Activated CD4-positive, alpha-beta T cell treated with anti-CD3 and anti-CD28 coated beads, Interleukin-2, amount 50 U/mL, for 48 hours (primary cell): ENCODE results near the gene IER5L.
"Not testable (repeated sequence)": the region's sequence is repeated elsewhere in the genome, so short reads cannot be mapped to it uniquely, and the experiment has no call there.

Experiments used
- DNase-seq, 2 experiments: peaks; one replicate each; pipeline ENCODE4 v3.0.0-alpha.2; 2020

The IER5L gene

DNA sequence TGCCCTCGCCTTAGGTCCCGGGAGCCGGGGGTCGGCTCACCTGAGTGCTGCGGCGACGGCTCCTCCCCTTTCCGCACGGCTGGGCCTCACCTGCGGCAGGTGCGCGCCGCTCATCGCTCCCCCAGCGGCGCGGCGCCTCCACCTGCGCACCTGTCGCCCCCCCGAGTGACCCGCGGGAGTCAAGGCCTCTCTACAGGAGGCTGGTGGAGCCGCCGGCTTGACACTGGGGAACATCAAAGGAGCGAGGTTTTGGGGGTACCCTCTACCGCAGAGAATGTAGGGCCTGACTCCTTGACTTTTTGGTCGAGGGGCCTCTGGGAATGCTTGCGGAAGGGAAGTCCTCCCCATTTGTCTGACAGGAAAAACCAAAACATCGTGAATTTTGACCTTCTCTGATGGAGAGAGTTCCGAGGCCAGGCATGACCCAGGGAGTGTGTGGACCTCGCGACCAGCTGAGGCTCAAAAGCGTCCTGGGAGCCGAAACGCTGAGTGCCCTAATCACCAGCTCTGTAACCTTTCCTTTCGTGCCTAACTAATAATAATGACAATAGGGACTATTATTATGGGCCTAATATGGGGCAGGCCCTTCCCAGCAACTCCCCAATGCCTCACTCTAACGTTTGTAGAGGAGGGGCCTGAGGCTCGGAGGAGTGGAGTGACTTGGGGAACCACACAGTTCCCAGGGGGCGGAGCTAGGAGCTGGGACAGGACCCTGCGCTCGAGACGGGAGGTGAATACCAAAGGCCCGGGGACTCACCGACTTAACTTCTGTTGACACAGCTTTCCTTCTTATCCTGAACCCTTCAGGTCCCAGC is 714 bp upstream of the IER5L start:
- no peak for DNase-seq

DNA sequence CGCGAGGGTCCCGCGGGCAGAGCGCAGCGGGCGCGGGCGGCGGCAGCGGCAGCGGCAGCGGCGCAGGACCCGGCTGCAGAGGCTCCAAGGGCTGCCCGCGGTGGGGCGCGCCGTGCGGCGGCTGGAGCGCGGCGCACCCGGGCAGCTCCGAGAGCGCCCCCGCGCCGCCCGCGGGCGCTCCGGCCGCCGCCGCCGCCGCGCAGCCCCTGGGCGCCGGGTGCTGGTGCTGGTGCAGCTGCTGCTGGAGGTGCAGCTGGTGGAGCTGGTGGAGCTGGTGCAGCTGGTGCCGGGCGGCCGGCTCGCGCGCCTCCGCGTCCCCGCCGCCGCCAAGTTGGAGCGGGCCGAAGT is 644 bp downstream of the IER5L start:
- no peak for DNase-seq

DNA sequence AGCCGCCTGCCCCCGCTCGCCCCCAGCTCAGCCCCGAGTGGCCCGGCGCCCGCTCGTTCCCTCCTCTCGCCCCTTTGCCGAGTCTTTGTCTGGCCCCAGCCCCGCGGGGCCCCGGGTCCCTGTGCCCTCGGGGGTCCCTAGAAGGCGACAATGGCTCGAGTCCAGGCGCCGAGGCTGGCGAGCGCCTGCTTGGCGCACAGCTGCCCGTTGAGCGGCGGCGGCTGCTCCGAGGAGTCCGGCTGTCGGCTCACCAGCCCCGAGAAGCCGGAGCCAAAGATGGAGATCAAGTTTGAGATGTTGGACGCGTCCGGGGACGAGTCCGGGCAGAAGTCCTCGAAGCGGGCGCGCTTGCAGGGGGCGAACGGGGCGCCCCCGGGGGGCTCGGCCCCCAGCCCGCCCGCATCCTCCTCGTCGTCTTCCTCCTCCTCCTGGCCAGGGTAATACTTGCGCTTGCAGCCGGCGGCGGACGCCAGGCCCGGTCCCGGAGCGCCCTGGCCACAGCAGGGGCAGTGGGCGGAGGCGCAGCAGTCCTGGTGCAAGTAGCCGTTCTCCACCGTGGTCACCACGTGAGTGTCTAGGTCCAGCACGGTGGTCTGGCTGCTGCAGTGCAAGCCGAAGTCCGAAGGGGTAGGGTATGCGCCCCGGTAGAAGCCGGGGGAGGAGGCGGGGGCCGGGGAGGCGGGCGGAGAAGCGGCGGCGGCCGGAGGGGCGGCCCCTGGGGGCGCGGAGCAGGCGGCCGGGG is 1.2 kb downstream of the IER5L start:
- DNase-seq, result peak; percentile 19 to 20

DNA sequence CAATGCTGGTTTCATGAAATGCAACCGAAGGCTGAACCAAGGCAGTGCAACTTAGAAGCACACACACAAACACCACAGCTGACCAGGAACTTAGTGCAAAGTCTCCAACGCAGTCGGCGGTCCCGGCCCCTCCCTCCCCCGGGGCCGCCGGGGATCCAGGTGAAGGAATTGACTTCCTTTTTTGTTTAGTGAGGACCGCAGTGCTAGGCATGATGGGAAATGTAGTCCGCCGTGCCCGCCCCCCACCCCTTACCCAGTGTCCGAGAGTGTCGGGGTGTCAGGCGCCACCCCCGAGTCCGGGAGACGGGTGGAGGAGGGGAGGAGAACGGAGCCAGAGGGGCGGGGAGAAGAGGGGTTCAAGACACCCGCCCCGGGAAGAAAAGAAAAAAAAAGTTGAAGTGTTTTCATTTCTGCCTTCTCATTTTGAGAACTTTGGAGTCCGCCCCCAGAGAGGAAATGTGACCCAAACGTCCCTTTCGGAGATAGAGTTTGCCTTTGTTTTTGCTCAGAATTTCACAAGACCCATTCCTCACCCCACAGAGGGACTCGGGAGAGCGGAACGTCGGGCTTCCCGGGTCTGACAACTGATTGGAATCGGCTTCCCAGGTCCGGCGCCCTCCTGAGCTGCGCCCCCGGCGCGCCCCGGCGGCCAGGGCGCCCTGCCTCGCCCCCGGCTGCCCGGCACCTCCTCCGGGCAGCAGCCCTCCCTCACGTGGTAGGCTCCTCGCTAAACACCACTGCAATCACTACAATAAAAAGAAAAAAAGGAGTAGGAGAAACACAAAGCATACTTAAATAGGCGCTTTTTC is 2.0 kb downstream of the IER5L start:
- DNase-seq, result peak; percentile 73 to 82

DNA sequence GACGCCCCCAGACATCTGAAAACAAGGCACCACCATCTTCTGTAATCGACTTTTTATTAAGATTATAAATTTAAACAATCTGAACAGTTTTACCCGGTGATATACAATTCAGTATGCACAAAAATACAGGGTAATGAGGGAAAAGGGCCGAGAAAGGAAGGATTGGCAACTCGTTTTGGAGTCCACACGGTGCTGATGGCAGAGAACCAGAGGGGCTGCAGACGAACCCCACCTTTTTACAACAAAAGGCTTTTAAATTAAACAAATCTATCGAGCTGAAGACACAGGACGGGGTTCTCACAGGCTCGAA is 2.6 kb downstream of the IER5L start:
- no peak for DNase-seq

DNA sequence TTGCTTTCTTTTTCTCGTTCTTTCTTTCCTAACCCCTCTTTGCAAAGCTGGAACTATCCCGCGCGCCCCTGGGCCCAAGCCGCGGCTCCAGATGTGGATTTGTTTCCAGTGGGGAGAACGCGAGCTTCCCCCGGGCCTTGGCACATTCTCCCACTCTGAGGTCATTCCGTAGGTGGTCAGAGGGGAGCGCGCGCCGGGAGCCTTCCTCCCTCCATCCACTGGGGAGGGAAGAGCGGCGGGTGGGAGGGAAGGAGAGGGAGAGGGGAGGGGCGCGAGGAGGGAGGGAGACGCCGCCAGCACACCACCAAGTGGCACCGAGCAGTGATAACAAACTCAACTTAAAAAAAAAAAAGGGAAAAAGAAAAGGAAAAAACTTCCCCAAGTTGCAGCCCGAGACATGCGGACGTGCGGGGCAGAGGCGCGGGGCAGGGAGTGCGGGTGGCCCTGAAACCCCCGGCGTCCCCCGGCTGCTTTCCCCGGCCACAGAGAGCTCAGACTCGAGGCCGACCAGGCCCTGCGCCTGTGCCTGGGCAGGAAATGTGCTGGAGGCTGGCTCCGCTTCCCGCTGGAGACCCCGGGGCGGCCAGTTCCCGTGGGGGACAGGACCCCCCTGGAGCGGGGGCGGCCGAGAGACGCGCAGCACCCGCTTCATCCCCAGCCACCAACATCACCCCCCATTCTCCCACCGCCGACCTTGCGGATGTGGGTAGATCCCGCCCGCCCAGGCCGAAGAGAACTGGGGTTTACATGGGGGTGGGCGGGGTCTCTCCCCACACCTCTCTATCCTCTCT is 3.1 kb downstream of the IER5L start:
- DNase-seq, result peak; percentile 28 to 44

DNA sequence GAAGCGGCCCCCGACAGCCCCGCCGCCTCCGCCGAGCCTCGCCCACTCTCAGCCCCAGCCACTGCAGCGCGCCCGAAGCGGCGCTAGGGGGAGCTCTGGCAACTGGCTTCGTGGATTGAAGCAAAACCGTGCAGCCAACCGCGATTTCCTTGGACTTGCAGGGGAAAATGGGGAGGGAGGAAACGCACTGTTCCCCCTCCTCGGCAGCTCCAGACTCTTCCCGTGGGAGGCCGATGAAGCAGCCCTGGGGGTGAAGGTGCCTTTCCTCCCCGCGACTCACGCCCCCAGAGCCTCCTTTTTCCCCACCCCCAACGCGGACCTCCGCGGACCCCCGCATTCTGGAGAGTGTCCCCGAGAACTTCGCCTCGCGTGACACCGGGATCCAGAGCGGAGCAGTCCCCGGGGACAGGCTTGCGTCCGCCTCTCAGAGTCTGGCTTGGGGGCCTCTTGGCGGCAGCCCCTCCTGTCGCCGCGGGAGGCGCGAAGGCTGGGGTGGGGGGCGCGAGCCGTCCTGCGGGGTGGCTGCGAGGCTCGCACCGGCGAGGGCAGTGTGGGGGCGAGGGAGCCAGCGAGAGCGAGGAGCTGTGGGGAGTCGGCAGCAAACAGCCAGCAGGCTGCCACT is 3.8 kb downstream of the IER5L start:
- DNase-seq, result peak; percentile 87 to 89

DNA sequence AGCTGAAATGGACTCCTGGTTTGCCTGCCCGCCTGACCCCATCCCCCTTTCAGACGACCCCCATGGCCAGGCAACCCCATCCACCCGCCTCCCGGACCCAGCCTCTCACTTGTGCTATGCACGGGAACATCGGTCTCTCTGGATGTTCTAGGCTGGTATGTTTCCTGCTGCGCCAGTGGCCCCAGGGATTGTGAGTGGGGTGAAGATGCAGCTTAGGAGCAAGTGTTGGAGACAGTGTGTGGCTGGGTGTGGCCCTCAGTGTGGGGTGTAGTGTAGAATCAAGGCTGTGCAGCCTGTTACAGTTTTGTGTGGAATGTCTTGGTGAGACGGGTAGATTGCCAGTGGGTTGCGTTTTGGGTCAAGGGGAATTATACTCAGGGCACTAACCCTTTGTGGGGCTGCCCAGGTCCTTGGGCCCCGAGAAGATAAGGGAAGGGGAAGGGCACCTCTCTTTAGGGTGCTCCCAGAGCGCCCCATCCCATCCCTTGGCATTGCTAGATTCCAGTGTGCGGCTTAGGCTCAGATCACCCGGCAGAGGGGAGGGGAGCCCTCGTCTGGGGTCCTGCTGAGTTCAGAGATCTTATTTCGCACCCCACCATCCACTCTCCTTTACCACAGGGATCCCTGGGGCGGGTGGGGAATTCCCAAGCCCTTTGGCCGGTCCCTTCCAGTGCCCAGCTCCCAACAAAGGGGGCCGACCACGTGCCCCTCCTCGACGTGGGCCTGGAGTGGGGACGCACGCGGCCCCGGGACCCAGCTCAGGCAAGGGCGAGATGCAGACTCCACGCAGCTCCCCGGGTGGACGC is 4.6 kb downstream of the IER5L start:
- no peak for DNase-seq

DNA sequence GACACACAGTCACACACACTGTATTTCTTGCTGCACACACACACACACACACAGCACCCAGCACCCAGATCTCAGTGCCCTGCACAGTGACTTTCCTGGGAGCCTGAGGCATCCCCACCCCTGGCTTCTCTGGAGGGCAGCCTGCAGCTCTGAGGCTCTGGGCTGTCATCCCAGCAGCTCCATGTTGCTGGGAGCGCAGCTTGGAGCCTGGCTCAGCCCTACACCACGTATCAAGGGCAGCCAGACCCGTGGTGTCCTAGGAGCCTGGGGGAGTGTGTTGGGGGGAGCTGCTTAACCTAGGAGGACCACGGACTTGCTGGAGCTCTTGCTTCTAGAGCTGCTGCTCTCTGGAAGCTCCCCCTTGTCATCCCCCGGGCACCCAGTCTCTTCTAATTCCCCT is 5.2 kb downstream of the IER5L start:
- no peak for DNase-seq

DNA sequence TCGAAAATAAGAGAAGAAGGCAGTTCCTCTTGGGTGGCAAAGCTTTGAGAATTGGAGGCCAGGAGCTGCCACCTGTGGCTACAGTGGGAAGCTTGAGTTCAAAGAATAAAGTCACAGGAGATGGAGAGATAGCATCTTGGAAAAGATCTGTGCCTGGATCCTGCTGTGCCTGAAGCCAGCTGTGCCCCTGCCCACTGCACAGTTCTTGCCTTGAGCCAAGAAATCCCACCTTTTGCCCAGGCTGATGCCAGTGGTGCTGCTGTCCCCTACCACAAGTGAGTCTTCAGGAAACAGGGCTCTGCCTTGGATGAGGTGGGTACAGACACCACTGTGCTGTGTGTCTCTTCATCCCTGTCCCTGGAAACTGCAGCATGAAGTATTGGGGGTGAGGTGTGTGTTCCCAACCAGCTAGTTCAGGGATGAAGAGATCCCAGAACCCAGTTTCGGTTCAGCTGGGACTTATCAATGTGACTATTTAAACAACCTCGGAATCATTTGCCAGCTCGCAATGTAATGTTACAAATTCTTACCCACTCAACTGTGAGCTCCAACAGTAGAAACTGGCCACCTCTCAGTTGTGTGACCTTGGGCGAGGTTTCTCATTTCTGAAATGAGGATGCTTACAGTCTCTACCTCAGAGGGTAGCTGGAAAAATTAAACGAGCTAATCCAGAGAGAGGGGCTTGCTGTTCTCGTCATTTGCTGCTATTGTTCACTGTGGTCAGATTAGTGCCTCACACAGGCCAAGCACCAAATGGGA is 5.9 kb downstream of the IER5L start:
- DNase-seq, result no peak

DNA sequence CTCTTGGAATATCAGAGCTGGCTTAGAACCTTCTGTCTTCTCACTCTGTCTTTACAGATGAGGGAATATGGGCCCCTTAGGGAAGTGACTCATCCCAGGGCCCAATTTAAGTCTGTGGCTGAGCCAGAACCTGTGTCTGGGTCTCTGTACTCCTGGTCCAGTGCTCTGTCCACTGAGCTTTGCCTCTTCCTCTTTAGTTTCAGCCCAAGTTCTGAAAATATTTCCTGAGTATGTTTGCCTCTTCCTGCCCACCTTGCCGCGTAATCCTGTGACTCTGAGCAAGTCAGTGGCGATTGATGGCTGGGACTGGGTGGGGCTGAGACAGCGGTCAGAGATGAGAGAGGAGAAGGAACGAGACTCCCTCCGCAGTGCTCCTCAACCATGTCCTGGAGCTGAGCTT is 7.8 kb downstream of the IER5L start:
- DNase-seq, result peak in 1 of 2 experiments; percentile 13

DNA sequence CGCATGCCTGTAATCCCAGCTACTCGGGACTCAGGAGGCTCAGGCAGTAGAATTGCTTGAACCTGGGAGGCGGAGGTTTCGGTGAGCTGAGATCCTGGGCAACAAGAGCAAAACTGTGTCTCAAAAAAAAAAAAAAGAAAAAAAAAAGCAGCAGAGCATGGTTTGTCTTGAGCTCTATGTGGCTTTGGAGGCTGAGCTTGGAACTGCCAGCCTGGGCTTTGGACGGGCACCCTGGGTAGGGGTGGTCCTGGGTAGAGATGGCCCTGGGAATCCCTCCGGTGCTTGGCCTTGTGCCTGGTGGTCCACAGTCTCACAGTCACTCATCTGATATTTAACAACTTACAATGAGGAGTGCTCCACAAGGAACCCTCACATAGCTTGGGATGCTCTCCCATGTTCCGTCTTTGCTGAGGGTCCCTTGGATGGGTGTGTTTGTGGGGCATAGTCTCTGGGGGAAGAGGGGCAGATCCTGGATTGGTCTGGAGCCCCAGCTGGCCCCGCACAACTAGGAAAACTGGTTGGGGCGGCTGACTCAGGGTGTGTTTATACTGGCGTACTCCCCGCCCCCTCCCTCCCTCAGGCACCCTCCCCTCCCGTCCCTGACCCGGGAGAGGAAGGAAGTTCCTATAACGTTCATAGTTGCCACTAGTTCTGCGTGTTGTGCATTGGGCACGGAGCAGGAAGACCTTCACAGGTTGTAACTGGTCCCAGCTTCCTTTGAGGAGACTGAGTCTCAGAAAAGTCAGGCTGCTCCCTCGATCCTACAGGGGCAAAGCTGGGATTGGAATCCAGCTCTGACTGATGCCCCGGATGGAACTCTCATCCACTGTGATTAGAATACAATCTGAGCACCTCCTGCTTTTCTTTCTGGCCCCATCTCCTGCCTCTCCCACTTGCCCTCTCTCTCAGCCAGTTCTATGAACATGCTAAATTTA is 11.2 kb downstream of the IER5L start:
- DNase-seq, result peak; percentile 23 to 37

DNA sequence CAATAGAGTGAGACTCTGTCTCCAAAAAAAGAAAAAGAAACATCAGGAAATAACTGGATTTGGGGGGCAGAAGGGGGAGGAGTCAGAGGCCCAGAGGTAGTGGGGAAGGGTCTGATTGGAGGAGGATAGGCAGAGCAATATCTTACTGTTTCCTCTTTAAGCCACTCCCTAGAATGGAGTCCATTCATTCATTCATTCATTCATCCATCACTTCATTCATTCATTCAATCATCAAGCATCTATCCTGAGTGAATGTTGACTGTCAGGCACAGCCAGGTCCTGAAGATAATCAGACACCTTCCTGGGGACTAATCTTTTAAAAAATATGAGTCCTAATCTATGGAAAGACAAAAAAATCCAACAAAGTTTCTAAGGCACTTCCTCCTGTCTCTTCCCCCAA is 12.9 kb downstream of the IER5L start:
- DNase-seq, result no peak

DNA sequence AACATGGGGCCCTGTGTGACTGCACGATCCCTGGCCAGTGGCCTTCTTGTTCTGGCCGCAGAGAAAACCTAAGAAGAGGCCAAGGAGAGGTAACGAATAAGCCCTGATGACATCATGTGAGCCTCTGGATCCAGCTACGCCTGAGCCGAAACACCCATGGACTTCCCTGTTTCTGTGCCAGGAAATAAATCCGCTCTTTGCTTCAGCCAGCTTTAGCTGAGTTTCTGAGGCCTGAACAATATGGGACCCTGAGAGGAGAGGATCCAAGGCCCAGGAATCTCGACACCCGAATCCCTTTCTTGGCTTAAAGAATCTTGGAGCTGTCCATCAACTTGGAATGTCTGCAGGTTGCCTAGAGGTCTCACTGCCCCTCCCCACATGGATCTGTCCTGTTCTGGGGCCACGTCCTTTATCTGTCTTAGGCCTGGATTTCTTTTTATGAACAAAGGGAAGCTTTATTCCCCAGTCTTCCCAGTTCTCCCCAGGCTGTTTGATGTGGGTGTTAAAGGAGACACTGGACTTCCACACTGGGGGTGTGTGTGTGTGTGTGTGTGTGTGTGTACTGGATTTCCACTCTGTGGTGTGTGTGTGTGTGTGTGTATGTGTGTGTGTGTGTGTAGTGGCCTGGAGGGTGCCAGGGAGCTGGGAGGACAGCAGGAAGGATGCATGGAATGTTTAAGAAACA is 13.7 kb downstream of the IER5L start:
- no peak for DNase-seq

DNA sequence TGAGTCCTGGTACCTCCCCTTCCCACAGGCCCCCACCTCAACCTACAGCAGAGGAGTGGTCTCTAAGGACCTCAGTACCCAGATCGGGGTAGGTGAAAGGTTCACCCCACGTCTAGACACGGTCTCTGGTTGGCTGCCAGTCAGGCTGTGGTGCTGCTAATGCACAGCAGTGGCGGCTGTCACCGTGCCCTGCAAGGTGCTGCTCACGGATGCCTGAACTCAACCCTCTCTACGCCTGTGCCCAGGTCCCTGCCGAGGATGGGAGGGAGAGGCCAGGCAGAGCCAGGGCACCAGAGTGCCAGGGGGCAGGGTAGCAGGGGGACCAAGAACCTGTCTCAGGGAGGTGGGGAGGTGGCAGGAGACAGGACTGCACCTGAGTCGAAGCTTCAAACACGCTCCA is 14.3 kb downstream of the IER5L start:
- no peak for DNase-seq

DNA sequence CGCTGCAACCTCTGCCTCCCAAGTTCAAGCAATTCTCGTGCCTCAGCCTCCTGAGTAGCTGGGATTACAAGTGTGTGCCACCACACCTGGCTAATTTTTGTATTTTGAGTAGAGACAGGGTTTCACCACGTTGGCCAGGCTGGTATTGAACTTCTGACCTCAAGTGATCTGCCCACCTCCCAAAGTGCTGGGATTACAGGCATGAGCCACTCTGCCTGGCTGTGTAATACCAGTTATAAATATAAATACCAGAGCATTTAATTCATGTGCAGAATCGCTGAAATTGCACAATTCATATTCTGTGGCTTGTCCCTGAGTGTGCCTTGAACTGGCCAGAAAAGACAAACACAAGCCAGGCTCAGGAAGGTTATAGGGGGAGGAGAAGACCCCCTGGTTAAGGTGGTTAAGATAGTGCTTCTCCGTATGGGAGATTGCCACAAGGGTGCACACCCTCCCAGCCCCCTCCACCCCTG is 14.8 kb downstream of the IER5L start:
- not testable (repeated sequence) for DNase-seq

DNA sequence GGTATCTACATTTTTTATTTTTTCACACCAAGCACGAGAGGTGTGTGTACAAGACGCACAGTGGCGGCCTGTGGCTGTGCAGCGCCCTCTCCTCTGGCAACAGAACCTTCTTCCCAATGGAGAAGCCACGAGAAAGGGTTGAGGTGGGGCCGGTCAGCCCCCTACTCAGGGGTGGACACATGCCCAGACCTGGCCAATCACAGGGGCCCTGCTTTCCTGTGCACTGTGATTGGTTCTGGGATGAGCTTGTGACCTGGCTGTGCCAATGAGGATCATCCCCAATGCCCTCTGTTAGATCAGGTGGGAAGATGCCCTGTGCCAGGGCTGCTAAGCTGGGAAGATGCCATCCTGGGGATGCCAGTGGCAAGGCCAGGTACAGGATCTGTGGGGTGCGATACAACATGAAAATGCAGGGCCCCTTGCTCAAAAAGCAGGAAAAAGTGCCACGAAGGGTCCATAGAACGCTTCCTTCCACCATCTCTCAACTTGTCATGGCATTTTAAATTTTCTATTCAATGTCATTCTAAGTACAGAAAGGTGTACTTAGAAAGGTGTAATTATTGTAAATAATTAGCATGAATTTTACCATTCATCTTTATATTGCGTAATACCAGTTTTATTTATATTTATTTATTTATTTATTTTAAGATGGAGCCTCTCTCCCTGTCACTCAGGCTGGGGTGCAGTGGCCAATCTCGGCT is 15.4 kb downstream of the IER5L start:
- DNase-seq, result no peak

DNA sequence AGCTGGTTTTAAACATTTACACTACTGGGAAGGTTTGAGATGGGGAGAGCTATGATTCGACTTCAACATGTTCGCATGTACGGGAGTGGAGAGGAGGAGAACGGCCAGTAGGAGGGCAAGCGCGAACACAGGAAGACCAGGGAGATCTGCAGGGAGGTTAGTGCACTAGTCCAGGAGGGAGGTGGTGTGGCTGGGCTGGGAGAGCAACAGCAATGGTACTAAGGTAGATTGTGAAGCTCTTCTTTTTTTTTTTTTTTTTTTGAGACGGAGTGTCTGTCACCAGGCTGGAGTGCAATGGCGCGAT is 16.6 kb downstream of the IER5L start:
- no peak for DNase-seq
